GM06990 (cell line): ENCODE data around the gene ARHGAP40.

ENCODE experiments used
- DNase-seq: peaks from one replicate; pipeline ENCODE4 v3.0.0-alpha.2; 2011; ENCODE audit not compliant: insufficient read length; ENCODE audit errors: extremely low read depth
- H3K27me3 ChIP-seq: replicated peaks from 2 replicates; pipeline ENCODE4 v1.6.0; 2011; ENCODE audit warnings: low read length; ENCODE audit not compliant: control insufficient read depth, insufficient read depth
- H3K36me3 ChIP-seq: 2 replicates; pipeline ENCODE4 v1.5.1; 2011; ENCODE audit warnings: low read length; ENCODE audit not compliant: control insufficient read depth, insufficient read depth
- H3K4me3 ChIP-seq: replicated peaks from 2 replicates; pipeline ENCODE4 v1.5.1; 2011; ENCODE audit warnings: low read depth, mild to moderate bottlenecking, control low read depth, low read length
- CTCF ChIP-seq: IDR thresholded peaks from 2 replicates; pipeline ENCODE4 v1.5.1; 2011; ENCODE audit warnings: low read length, control low read depth, mild to moderate bottlenecking, inconsistent platforms; ENCODE audit not compliant: insufficient read depth, poor library complexity, severe bottlenecking

Gene ARHGAP40

GRCh38 chr20:38659597-38659880, 57.9 kb downstream of the ARHGAP40 start:
- Histone ChIP-seq H3K4me3 (no peak overlapping the region), H3K36me3 (no peaks in the 10 kb centered on the region), H3K27me3 (no peaks in the 10 kb centered on the region; the same call in none of the 2 replicates)
- no peak for TF ChIP-seq CTCF
- no peak for DNase-seq

GRCh38 chr20:38660429-38660828, 58.8 kb downstream of the ARHGAP40 start:
- no peak for TF ChIP-seq CTCF
- Histone ChIP-seq H3K27me3 (no peaks in the 10 kb centered on the region; the same call in none of the 2 replicates), H3K4me3 (no peak overlapping the region), H3K36me3 (no peaks in the 10 kb centered on the region)
- DNase-seq: no peak

- Histone ChIP-seq H3K27me3 (no peaks in the 10 kb centered on the region), H3K36me3 (no peaks in the 10 kb centered on the region), H3K4me3 (no peak overlapping the region)
- no peak for TF ChIP-seq CTCF
- no peak for DNase-seq
Observed at GRCh38 chr20:38663660-38664059, 62.1 kb downstream of the ARHGAP40 start.

GRCh38 chr20:38664284-38664683, 62.7 kb downstream of the ARHGAP40 start:
- TF ChIP-seq CTCF: no peak
- Histone ChIP-seq H3K27me3 (no peaks in the 10 kb centered on the region), H3K4me3 (no peak overlapping the region), H3K36me3 (no peaks in the 10 kb centered on the region)
- no peak for DNase-seq

- TF ChIP-seq CTCF: no peak
- Histone ChIP-seq H3K36me3 (no peaks in the 10 kb centered on the region), H3K27me3 (no peaks in the 10 kb centered on the region), H3K4me3 (no peak overlapping the region)
- DNase-seq: no peak
Observed at GRCh38 chr20:38665094-38665493, 63.5 kb downstream of the ARHGAP40 start.

- DNase-seq: no peak
- Histone ChIP-seq H3K27me3 (no peaks in the 10 kb centered on the region), H3K4me3 (no peak overlapping the region), H3K36me3 (no peaks in the 10 kb centered on the region)
- TF ChIP-seq CTCF: no peak
Observed at GRCh38 chr20:38665506-38666285, 64.1 kb downstream of the ARHGAP40 start.
